ENCODE data around the gene EYA3.

EYA3 gene

GRCh38 chr1:28058971-28059878, 29.2 kb downstream of the EYA3 start:
- no peak for TF ChIP-seq CTCF (conservative IDR thresholded peaks at IDR 0.05; ENCODE audit: low read depth, low read length)
- no peak for DNase-seq (ENCODE audit: low read depth)
- no peak overlapping the region for H3K4me3 ChIP-seq (ENCODE audit: low read length)

GRCh38 chr1:28058168-28058567, 30.2 kb downstream of the EYA3 start:
- no peak for TF ChIP-seq CTCF (conservative IDR thresholded peaks at IDR 0.05; ENCODE audit: low read depth, low read length)
- H3K4me3 ChIP-seq (ENCODE audit: low read length), result no peak overlapping the region
- DNase-seq (ENCODE audit: low read depth), result no peak

- DNase-seq (ENCODE audit: low read depth), result no peak
- no peak overlapping the region for H3K4me3 ChIP-seq (ENCODE audit: low read length)
- TF ChIP-seq CTCF (conservative IDR thresholded peaks at IDR 0.05; ENCODE audit: low read depth, low read length), result no peak
Measured at GRCh38 chr1:28056129-28056925, 32.1 kb downstream of the EYA3 start.

- no peak for DNase-seq (ENCODE audit: low read depth)
- TF ChIP-seq CTCF (conservative IDR thresholded peaks at IDR 0.05; ENCODE audit: low read depth, low read length), result no peak
- no peak overlapping the region for H3K4me3 ChIP-seq (ENCODE audit: low read length)
Measured at GRCh38 chr1:28050776-28051175, 37.6 kb downstream of the EYA3 start.

- no peak overlapping the region for H3K4me3 ChIP-seq (ENCODE audit: low read length)
- no peak for TF ChIP-seq CTCF (conservative IDR thresholded peaks at IDR 0.05; ENCODE audit: low read depth, low read length)
- no peak for DNase-seq (ENCODE audit: low read depth)
Measured at GRCh38 chr1:28046716-28047115, 41.7 kb downstream of the EYA3 start.

- no peak overlapping the region for H3K4me3 ChIP-seq (ENCODE audit: low read length)
- no peak for TF ChIP-seq CTCF (conservative IDR thresholded peaks at IDR 0.05; ENCODE audit: low read depth, low read length)
- DNase-seq (ENCODE audit: low read depth), result no peak
Measured at GRCh38 chr1:28045777-28046176, 42.6 kb downstream of the EYA3 start.

Measured in retinal pigment epithelial cell (primary cell).